ENCODE data around the gene ITPR3.

DNA sequence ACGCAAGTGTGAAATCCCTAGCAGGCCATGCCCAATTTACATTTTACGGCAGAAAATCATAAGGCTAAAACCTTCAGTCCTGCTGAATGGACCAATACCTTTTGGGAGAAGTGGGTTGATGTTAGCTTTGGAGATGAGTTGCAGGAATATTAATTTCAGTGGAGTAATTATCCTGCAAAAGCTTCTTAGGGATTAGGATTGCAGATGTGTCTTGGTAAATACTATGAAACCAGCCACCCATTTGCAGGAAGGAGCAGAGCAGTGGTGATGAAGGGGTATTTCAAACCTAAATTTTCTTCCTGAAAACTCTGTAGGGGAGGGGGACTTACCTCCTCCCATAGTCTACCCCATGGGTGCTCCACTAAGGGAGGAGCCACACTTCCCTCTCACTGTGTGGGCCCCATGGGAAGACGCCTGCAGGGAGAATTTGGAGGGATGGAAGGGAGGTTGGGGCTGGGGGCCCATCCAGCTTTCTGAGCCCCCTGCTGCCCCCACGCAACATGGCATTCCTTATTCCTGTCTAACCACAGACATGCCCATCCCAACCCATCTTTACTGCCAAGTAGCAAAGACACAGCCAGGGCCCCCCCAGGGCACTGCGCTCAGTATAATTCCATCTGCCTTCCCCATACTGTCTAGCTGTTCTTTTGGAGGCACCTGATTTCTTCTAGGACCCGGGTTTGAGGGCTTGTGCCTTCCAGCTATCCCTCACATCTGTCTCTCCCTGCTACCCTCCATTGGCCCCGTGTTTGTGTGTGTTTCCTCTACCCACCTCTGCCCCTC, 105.0 kb downstream of the ITPR3 start:
- no peak for TF ChIP-seq CTCF (IDR thresholded peaks at IDR 0.05)
- TF ChIP-seq POLR2A (IDR thresholded peaks at IDR 0.05): no peak

All from suprapubic skin (tissue), 3 donors.